Activated T-cell treated with anti-CD3 and anti-CD28 coated beads, Interleukin-2, amount 50 U/mL, for 1 hour (primary cell): ENCODE results near the gene SMARCAD1.
"Not testable (repeated sequence)": the region's sequence is repeated elsewhere in the genome, so short reads cannot be mapped to it uniquely, and the experiment has no call there.

Experiments used
- DNase-seq: peaks from one replicate; pipeline ENCODE4 v3.0.0-alpha.2; 2020

Gene SMARCAD1

DNA sequence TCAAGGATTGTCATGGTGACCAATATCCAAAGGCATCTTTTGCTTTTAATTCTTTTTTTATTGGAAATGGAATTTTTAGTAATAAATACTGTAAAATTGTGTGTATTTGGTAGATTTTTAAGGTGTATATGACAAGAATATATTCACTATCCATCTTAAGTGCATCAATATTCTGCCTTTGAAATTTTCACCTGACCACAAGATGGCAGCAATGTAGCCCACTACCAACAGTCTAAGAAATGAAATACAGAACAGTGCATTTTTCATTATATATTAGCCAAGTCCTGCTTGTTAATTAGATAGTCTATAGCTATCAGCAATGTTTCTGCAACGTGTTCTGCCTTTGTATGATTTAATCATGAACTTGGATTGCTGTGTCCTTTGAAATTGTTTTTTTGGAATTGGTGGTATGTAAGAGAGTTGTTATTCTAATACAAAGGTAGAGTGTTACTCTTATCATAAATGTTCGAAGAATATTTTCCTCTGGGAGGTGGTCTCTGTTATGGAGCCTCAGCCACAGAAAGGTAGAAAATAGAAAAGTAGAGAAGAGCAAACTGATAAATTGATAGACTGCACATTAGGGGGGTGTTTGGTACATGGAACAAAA, 96.8 kb downstream of the SMARCAD1 start:
- DNase-seq = no peak

DNA sequence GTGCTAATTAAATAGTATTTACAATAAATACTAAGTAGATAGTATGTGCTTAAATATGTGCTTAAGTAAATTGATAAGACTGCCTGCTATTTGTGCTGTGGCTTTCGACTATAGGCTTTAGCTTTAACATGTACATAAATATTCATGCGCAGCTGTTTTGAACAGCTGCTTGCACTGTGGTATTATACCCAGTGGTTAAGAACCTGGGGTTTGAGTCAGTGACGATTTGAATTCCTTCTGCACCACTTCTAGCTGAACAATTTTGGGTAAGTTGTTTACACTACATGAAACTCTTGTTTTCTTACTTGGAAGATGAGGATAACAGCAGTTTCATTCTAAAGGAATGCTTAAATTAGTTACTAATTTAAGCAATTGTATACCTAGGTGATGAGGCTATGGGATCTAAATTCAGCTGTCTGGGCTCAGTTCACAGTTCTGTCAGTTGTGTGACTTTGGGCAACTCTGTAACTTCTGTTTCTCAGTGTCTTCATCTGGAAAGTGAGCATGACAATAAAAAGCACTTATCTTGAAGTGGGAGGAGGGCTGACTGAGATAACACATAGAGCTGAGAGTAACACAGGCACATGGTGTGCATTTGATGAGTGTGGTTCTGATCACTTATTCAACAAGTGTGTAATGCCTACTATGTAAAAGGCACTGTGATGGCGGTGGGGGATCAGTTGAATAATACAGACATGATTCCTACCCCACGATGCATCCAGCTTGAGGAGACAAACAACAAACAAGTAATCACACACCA, 98.0 kb downstream of the SMARCAD1 start:
- no peak for DNase-seq

DNA sequence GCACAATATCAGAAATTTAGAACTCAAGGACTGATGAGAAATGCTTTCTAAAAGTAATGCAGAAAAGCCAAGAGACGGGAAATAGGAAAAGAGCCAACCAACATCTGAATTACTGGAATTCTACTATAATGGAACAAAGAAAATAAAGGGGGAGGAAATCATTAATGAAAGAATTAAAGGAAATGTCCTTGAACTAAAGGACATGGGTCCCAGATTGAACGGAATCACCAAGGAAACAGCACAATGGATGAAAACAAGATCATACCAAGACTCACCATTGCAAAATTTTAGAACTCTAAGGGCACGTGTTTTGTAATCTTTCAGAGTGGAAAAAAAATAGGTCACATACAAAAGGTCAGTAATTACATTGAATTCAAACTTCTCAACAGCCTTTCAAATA, 99.0 kb downstream of the SMARCAD1 start:
- DNase-seq = no peak

DNA sequence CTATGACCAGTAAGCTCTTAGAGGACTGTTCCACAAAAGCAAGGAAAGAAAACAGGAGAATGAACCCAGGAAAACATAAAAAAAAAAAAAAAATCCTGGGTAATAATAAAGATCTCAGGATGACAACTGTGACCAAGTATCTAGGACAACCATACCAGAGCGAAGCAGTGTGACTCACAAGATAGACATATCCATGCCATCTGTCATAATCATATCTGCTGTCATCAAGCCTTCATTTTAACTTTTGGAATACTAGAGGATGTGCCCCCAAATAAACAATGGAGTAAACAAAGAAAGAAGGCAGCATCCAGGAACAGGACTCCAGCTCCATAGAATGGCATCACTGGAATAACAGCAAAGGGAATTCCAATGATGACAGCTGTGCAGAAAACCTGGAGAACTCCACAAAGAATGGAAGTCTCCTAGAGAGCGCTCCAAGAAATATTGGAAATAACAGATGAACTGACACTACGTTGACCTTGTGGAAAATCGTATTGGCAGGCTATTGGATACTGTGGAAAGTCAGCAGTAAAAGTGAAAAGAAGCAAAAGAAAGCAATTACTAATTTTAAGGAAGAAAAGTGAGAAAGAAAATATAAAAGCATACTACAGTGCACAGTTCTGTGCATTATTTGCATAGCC, 99.7 kb downstream of the SMARCAD1 start:
- DNase-seq = no peak

DNA sequence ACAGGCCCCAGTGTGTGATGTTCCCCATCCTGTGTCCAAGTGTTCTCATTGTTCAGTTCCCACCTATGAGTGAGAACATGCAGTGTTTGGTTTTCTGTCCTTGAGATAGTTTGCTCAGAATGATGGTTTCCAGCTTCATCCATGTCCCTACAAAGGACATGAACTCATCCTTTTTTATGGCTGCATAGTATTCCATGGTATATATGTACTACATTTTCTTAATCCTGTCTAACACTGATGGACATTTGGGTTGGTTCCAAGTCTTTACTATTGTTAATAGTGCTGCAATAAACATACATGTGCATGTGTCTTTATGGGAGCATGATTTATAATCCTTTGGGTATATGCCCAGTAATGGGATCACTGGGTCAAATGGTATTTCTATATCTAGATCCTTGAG, 112.3 kb downstream of the SMARCAD1 start:
- DNase-seq = not testable (repeated sequence)

DNA sequence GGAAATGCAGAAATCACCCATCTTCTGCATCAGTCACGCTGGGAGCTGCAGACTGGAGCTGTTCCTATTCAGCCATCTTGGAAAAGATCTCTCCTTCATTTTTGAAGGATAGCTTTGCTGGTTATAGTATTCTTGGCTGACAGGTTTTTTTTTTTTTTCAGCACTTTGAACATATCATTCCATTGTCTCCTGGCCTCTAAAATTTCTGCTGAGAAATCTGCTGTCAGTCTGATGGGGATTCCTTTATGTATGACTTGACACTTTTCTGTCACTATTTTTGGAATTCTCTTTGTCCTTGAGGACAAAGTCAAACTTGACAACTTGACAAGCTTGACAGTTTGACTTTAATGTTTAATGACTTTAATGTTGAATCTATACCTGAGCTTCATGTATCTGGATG, 118.2 kb downstream of the SMARCAD1 start:
- DNase-seq = no peak

DNA sequence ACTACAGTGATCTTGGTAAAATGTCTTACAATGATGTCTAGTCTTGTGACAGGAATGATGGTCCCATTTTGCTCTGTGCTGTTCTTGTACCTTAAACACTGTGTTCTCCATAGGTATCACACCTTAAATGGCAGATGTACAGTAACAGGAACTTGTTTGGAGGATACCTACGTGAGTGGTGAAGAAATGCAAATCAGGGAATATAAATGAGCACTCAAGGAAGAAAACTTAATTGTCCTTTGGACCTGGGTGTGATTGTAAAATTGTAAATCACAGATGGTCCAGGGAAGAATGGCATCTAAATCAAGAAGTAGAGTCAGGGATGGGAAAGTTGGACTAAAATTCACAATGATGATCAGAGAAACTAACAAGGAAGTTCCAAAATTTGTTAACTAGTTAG, 122.3 kb downstream of the SMARCAD1 start:
- no peak for DNase-seq

DNA sequence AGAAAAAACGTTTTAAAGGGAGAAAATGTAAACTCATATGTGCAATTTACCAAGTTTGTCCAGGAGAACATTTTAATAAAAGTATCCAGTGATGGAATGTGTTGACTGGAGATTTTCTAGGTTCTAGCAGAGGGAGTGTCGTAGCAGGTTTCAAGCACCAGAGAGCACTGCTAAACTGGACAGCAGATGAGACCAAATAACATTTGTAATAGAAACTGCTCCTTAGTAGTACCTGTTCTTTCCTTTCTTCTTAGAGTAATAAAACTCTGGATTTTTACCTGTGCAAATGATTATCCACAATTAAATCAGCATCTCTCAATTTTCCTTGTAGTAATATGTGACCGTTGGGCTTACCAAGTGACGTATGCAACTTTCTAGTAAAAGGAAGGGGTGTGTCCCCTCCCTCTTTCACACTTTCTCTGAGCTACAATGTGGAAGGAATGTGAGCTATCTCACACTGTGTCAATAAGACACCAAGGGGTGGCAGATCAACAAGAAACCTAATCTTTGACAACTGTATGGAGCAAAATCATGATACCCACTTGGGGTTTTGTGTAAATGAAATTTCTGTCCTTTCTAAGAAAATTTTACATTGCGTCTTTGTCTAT, 125.4 kb downstream of the SMARCAD1 start:
- DNase-seq = no peak

DNA sequence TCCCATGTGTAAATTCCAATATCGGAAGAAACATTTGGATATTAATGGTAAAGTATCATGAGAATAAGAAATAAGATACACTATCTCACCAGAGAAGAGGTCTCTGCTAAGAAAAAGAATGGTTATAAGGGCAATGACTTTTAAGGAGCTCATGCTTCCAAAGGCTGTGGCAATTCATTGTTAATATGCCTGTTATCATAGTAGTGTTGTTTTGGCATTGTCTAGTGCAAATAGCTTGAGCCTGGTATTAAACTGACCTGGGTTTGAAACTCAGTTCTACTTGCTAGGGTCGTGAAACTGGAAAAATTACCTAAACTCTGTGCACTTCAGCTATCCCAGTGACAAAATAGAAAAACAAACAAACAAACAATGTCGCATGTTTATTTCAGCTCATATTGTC, 126.2 kb downstream of the SMARCAD1 start:
- no peak for DNase-seq

DNA sequence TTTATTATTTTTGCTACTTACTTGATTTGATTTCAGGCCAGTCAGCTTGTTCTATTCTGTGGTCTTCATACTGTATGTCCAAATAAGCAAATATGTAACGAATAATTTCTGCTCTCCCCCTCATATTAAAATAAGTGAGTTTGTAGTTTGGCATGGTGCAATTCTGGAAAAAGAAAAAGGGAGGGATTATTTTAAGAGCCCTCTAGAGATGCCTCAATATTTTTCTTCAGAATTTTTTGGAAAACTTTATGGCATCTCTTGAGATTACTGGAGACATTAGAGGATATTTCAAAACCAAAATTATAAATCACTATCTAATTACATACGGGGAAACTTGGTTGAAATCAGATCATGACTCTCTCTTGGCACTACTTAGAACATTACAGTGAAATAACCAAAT, 126.8 kb downstream of the SMARCAD1 start:
- DNase-seq = no peak

DNA sequence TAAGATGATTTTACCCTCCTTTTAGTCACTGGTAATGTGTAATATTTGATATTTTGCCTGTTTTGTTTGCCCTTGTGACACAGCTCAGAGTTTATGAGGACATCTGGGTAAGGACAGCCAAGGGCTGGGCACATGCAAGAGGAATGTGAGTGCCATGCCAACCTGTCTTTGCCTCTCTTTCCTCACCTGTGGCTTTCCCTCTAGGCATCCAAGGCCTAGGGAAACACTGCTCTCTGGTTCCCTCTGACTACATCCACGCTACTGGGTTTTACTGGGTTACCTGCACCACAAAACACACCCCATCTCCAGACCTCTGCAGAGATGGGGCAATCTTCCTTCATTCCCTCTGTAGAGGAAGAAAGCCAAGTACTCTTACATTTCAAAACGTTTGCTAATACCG, 127.3 kb downstream of the SMARCAD1 start:
- no peak for DNase-seq

DNA sequence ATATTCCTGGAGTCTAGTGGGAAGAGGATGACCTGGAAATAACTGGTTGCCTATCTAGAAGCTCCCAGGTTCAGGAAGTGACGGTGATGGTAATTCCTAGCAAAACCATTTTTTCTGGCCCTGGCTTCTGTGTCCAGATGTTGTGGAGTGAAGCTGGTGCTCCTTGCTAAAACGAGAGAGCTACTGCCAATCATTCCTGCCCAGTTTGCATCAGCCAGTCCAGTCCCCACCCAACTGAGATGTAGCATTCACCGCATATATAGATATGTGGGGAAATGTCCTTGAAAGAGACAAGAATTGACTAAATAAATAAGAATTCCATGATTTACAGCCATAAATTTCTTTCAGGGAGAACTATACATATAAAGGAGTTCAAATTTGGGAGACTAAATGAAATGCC, 128.6 kb downstream of the SMARCAD1 start:
- DNase-seq = no peak

DNA sequence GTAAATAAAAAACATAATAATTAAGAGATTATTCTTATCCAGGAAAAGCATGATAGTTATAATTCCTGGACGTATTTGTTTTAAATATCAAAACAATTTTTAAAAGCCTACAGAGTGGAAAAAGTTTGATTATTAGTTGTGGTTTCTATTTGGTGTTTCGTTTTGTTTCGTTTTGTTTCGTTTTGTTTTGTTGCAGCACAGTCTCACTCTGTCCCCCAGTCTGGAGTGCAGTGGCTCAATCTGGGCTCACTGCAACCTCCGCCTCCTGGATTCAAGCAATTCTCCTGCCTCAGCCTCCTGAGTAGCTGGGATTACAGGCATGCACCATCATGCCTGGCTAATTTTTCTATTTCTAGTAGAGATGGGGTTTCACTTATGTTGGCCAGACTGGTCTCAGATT, 129.1 kb downstream of the SMARCAD1 start:
- DNase-seq = not testable (repeated sequence)

DNA sequence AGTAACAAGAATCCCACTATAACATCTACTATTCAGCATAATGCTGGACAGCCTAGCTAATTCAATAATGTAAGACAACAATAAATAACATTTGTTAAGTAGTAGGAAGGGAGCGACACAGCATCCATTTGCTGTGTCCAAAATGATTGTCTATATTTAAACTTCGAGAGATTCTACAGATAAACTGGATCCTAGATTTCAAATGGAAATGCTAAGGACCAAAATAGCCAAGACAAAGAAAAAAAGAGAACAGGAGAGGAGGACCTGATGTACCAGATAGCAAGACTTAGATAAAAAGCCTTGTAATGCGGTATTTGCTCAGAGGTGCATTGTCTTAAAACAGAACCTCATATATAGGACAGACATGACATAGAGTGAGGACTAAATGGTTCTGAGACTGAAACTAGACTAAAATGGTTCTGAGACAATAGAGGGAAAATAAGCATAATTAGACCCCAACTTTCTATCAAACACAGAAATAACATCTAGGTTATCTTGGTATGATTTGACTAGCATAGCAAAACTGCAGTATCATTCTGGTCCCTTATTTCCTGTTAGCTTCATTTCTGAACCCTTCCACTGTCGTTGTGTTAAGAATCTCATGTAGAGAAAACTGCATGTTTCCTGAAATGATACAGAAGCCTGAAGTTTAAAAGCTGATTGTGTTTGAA, 131.2 kb downstream of the SMARCAD1 start:
- no peak for DNase-seq

DNA sequence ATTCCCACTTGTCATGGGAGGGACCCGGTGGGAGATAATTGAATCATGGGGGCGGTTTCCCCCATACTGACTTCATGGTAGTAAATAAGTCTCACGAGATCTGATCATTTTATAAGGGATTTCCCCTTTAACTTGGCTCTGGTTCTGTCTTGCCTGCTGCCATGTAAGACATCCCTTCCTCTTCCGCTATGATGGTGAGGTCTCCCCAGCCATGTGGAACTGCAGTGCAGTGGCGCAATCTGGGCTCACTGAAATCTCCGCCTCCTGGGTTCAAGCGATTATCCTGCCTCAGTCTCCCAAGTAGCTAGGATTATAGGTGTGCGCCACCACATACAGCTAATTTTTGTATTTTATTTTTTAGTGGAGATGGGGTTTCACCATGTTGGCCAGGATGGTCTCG, 132.1 kb downstream of the SMARCAD1 start:
- no peak for DNase-seq
